HCT116 (cell line): ENCODE results near the gene CCDC81. TPM values are rescaled to one million over a fixed set of nuclear protein-coding genes. Genes with fewer than 3 reads are reported as not detected.

Source experiments
- ATAC-seq: fragments of 200-7000 bp; cut with Tn5 transposase; 2 replicates; pipeline ENCODE4 v1.9.1; 2020; ENCODE audit warnings: mild to moderate bottlenecking, moderate library complexity
- BruUV-seq: library from RNA; stranded (reverse); fragments of 400-500 nt; replicated peaks from 2 replicates; lab custom pipeline; 2021; lab: Mats Ljungman, UMichigan
- CTCF ChIA-PET: fragments of 300-600 bp; sonication (Branson Sonifier 250); formaldehyde crosslinking; loops from one replicate; lab custom pipeline; 2021; ENCODE audit warnings: antibody characterized with exemption; lab: Charles Lee
- POLR2A ChIA-PET: fragments of 300-600, 350-600 bp; sonication (Branson Sonifier 250); formaldehyde crosslinking; loops from one replicate; lab custom pipeline; 2021; ENCODE audit warnings: antibody characterized with exemption; lab: Charles Lee
- RAD21 ChIA-PET, 2 experiments: fragments of 300-600 bp; sonication (Branson Sonifier 250); formaldehyde crosslinking; loops; one replicate each; lab custom pipeline; 2023; ENCODE audit warnings: low total read pairs in 2 of 2; ENCODE audit not compliant: uncharacterized antibody in 2 of 2, unreplicated experiment in 2 of 2, low non-redundant PET in 1 of 2; lab: Charles Lee
- DNase-seq: peaks from one replicate; pipeline ENCODE4 v3.0.0-alpha.2; 2010; ENCODE audit warnings: low read depth, low spot score
- H2AFZ ChIP-seq: fragments of 200-600 bp; shearing (Covaris generic), sonication (generic); 2 replicates; pipeline ENCODE4 v1.6.1; 2017; ENCODE audit warnings: low read depth, mixed run types, mixed read lengths, antibody characterized with exemption, low read length; ENCODE audit not compliant: poor library complexity, severe bottlenecking
- H3K27ac ChIP-seq: 2 replicates; pipeline ENCODE4 v1.5.1; 2012; ENCODE audit warnings: low read depth, low read length
- H3K27me3 ChIP-seq: fragments of 200-600 bp; sonication (generic); 2 replicates; pipeline ENCODE4 v1.6.1; 2016; ENCODE audit warnings: mixed run types, low read length, mixed read lengths; ENCODE audit not compliant: insufficient read depth
- H3K36me3 ChIP-seq, 2 experiments: fragments of 200-500 bp in 1 of 2; fragments of 200-600 bp in 1 of 2; sonication (Bioruptor generic) in 1 of 2; sonication (generic) in 1 of 2; 2 replicates each; pipeline versions ENCODE4 v1.5.1 to v1.6.1; 2014 to 2016; ENCODE audit warnings: low read length in 2 of 2, inconsistent platforms in 1 of 2, mixed read lengths in 1 of 2, mixed run types in 1 of 2; ENCODE audit not compliant: insufficient read depth in 2 of 2, control insufficient read depth in 1 of 2
- H3K4me1 ChIP-seq, 2 experiments: fragments of 200-600 bp in 1 of 2; sonication (generic) in 1 of 2; 2 replicates each; pipeline versions ENCODE4 v1.5.1 to v1.6.1; 2012 to 2017; ENCODE audit warnings: low read length in 2 of 2, inconsistent platforms in 1 of 2, mild to moderate bottlenecking in 1 of 2, mixed read lengths in 1 of 2, mixed run types in 1 of 2, moderate library complexity in 1 of 2; ENCODE audit not compliant: insufficient read depth in 2 of 2, control insufficient read depth in 1 of 2
- H3K4me2 ChIP-seq: fragments of 200-600 bp; sonication (generic); 2 replicates; pipeline ENCODE4 v1.6.1; 2017; ENCODE audit warnings: mixed run types, low read length, mixed read lengths
- H3K4me3 ChIP-seq, 2 experiments: fragments of 200-600 bp in 1 of 2; sonication (generic) in 1 of 2; replicated peaks in 1 of 2; 2 replicates each; pipeline ENCODE4 v1.5.1; 2011 to 2016; ENCODE audit warnings: low read length in 2 of 2, control low read depth in 1 of 2, low read depth in 1 of 2, mild to moderate bottlenecking in 1 of 2, mixed read lengths in 1 of 2, mixed run types in 1 of 2
- H3K79me2 ChIP-seq: fragments of 200-600 bp; sonication (generic); 2 replicates; pipeline ENCODE4 v1.6.1; 2017; ENCODE audit warnings: mild to moderate bottlenecking, mixed run types, low read length, moderate library complexity, mixed read lengths; ENCODE audit not compliant: insufficient read depth
- H3K9ac ChIP-seq: fragments of 200-600 bp; sonication (generic); 2 replicates; pipeline ENCODE4 v1.6.1; 2016; ENCODE audit warnings: low read length, mixed read lengths
- H3K9me2 ChIP-seq: fragments of 200-600 bp; sonication (generic), shearing (Covaris generic); 2 replicates; pipeline ENCODE4 v1.6.1; 2017; ENCODE audit warnings: mixed run types, mild to moderate bottlenecking, moderate library complexity; ENCODE audit not compliant: insufficient read depth
- H3K9me3 ChIP-seq, 2 experiments: fragments of 200-500 bp in 1 of 2; fragments of 200-600 bp in 1 of 2; sonication (Bioruptor generic) in 1 of 2; sonication (generic) in 1 of 2; 2 replicates each; pipeline ENCODE4 v1.6.1; 2014 to 2017; ENCODE audit warnings: low read length in 2 of 2, mixed read lengths in 2 of 2, inconsistent platforms in 1 of 2, low read depth in 1 of 2, mild to moderate bottlenecking in 1 of 2, mixed run types in 1 of 2, moderate library complexity in 1 of 2; ENCODE audit not compliant: control insufficient read depth in 1 of 2, insufficient read depth in 1 of 2
- H4K20me1 ChIP-seq: fragments of 200-600 bp; sonication (generic), shearing (Covaris generic); 2 replicates; pipeline ENCODE4 v1.6.1; 2017; ENCODE audit warnings: mixed run types, mild to moderate bottlenecking, moderate library complexity; ENCODE audit not compliant: insufficient read depth
- CEBPB ChIP-seq: IDR thresholded peaks from 2 replicates; pipeline ENCODE4 v1.6.1; 2012; ENCODE audit warnings: low read depth
- EGR1 ChIP-seq: IDR thresholded peaks from 2 replicates; pipeline ENCODE4 v1.6.1; 2012; ENCODE audit warnings: low read depth
- ELF1 ChIP-seq: IDR thresholded peaks from 2 replicates; pipeline ENCODE4 v1.6.1; 2012; ENCODE audit warnings: low read depth, borderline replicate concordance
- EZH2phosphoT487 ChIP-seq: fragments of 200-600 bp; IDR thresholded peaks from 2 replicates; pipeline ENCODE4 v1.6.1; 2018; ENCODE audit warnings: antibody characterized with exemption, borderline replicate concordance
- FOSL1 ChIP-seq: IDR thresholded peaks from 2 replicates; pipeline ENCODE4 v1.6.1; 2012; ENCODE audit warnings: low read depth
- JUND ChIP-seq: IDR thresholded peaks from 2 replicates; pipeline ENCODE4 v1.6.1; 2012
- POLR2A ChIP-seq: IDR thresholded peaks from 2 replicates; pipeline ENCODE4 v1.7.0; 2011; ENCODE audit warnings: borderline replicate concordance; ENCODE audit not compliant: insufficient read depth, insufficient read length; ENCODE audit errors: extremely low read depth
- POLR2AphosphoS5 ChIP-seq: IDR thresholded peaks from 2 replicates; pipeline ENCODE4 v1.6.1; 2011; ENCODE audit warnings: mild to moderate bottlenecking, low read depth, low read length, moderate library complexity
- SIN3A ChIP-seq: IDR thresholded peaks from 2 replicates; pipeline ENCODE4 v1.6.1; 2012; ENCODE audit warnings: low read depth
- SP1 ChIP-seq: IDR thresholded peaks from 2 replicates; pipeline ENCODE4 v1.6.1; 2012; ENCODE audit warnings: low read depth
- TCF7L2 ChIP-seq: IDR thresholded peaks from 2 replicates; pipeline ENCODE4 v1.7.0; 2011; ENCODE audit warnings: borderline replicate concordance, inconsistent platforms; ENCODE audit not compliant: insufficient read depth, insufficient read length; ENCODE audit errors: extremely low read depth
- YY1 ChIP-seq: IDR thresholded peaks from 2 replicates; pipeline ENCODE4 v1.6.1; 2011; ENCODE audit warnings: low read length, low read depth, moderate library complexity, mild to moderate bottlenecking; ENCODE audit not compliant: insufficient replicate concordance; ENCODE audit errors: extremely low read depth
- intact Hi-C: fragments of 100-400 bp; cut with micrococcal nuclease; formaldehyde crosslinking; loops from 2 replicates; pipeline ENCODE4 v1.10.0; 2022
- total RNA-seq: library from RNA; stranded (reverse); gene quantifications from one replicate; pipeline ENCODE4 v1.2.1, GENCODE V29; 2021; ENCODE audit not compliant: unreplicated experiment
- TF ChIP-seq, protein P1 (sequence below): IDR thresholded peaks from 2 replicates; pipeline ENCODE4 v1.6.1; 2011; ENCODE audit warnings: mild to moderate bottlenecking, low read length, moderate library complexity; ENCODE audit not compliant: insufficient replicate concordance; ENCODE audit errors: extremely low read depth
- TF ChIP-seq, protein P2 (sequence below): IDR thresholded peaks from 2 replicates; pipeline ENCODE4 v1.6.1; 2012

The CCDC81 gene
- total RNA-seq, 1 experiment from 2014 or later: 0.69 TPM

DNA sequence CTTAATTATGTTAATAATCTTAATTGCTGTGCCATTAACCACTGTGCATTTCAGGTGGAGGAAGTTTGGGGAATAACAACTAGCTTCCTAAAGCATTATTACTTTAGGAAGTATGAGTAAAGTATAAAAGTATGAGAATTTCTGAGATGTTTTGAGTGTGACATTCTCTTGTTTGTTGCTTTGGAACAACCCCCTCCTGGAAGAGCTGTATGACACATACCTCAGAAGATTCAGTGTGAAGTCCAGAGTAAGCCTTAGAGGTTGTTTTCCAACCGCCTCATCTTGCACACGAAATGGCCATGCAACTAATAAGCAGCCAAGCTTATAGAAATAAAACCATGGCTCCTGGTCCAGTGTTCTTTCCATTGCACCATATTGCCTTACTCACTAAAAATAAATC lies 21.7 kb downstream of the CCDC81 start:
- no peaks in the 10 kb centered on the region for H3K27me3 ChIP-seq
- no peak for DNase-seq
- no peaks in the 10 kb centered on the region for H3K9me3 ChIP-seq
- no peak overlapping the region for H2AFZ ChIP-seq
- no peak overlapping the region for H3K9ac ChIP-seq
- H3K4me1 ChIP-seq: no peaks in the 10 kb centered on the region
- H3K4me2 ChIP-seq: no peak overlapping the region
- intact Hi-C loops: no loop called here
- no peak overlapping the region for H3K4me3 ChIP-seq
- RAD21 ChIA-PET: no interaction called here
- no peak overlapping the region for H3K27ac ChIP-seq
- ATAC-seq: no peak
- no peaks in the 10 kb centered on the region for H3K36me3 ChIP-seq
- BruUV-seq: no TSS peak
- no peaks in the 10 kb centered on the region for H4K20me1 ChIP-seq
- no peaks in the 10 kb centered on the region for H3K79me2 ChIP-seq
- no peak for TF ChIP-seq TCF7L2
- no peak for TF ChIP-seq CEBPB
- TF ChIP-seq, protein P1, sequence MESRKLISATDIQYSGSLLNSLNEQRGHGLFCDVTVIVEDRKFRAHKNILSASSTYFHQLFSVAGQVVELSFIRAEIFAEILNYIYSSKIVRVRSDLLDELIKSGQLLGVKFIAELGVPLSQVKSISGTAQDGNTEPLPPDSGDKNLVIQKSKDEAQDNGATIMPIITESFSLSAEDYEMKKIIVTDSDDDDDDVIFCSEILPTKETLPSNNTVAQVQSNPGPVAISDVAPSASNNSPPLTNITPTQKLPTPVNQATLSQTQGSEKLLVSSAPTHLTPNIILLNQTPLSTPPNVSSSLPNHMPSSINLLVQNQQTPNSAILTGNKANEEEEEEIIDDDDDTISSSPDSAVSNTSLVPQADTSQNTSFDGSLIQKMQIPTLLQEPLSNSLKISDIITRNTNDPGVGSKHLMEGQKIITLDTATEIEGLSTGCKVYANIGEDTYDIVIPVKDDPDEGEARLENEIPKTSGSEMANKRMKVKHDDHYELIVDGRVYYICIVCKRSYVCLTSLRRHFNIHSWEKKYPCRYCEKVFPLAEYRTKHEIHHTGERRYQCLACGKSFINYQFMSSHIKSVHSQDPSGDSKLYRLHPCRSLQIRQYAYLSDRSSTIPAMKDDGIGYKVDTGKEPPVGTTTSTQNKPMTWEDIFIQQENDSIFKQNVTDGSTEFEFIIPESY: no peak
- TF ChIP-seq YY1: no peak
- TF ChIP-seq ELF1: no peak
- no peak for TF ChIP-seq SIN3A
- no peak for TF ChIP-seq SP1
- no peak for TF ChIP-seq FOSL1
- no peak for TF ChIP-seq POLR2A
- TF ChIP-seq POLR2AphosphoS5: no peak
- TF ChIP-seq EGR1: no peak
- TF ChIP-seq, protein P2, sequence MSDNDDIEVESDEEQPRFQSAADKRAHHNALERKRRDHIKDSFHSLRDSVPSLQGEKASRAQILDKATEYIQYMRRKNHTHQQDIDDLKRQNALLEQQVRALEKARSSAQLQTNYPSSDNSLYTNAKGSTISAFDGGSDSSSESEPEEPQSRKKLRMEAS: no peak
- no peak for TF ChIP-seq JUND
- no peak for TF ChIP-seq EZH2phosphoT487
- TF ChIP-seq, all 23 proteins: peak for 0
- ChIA-PET POLR2A (no interaction called here), CTCF (no interaction called here)
- H3K9me2 ChIP-seq: no peaks in the 10 kb centered on the region; the same call in 1 of the 2 replicates
